BLaER1 treated with 17β-estradiol and CSF1 and Interleukin-3, amounts not matched to agents 10 nM and 100 nM (cell line): Measurements from ENCODE around the gene CLCF1.
A peak's percentile ranks its signal among the peaks of the same experiment; 100 is the strongest.
"Not testable (repeated sequence)": the region's sequence is repeated elsewhere in the genome, so short reads cannot be mapped to it uniquely, and the experiment has no call there.

Experiments used
- H3K27ac ChIP-seq, 11 experiments: shearing (Covaris generic); formaldehyde crosslinking; 2 replicates each; pipeline ENCODE4 v1.8.1; 2022
- H3K27me3 ChIP-seq, 11 experiments: shearing (Covaris generic); formaldehyde crosslinking; 2 replicates each; pipeline ENCODE4 v1.8.1; 2022
- H3K36me3 ChIP-seq, 11 experiments: shearing (Covaris generic); formaldehyde crosslinking; 2 replicates each; pipeline ENCODE4 v1.8.1; 2022
- H3K4me1 ChIP-seq, 10 experiments: shearing (Covaris generic); formaldehyde crosslinking; 2 replicates each; pipeline ENCODE4 v1.8.1; 2022
- H3K4me2 ChIP-seq, 11 experiments: shearing (Covaris generic); formaldehyde crosslinking; 2 replicates each; pipeline ENCODE4 v1.8.1; 2022
- H3K4me3 ChIP-seq, 10 experiments: shearing (Covaris generic); formaldehyde crosslinking; 2 replicates each; pipeline ENCODE4 v1.8.1; 2022
- H3K9ac ChIP-seq, 11 experiments: shearing (Covaris generic); formaldehyde crosslinking; 2 replicates each; pipeline ENCODE4 v1.8.1; 2022
- H3K9me3 ChIP-seq, 11 experiments: shearing (Covaris generic); formaldehyde crosslinking; replicated peaks in 1 of 11; 2 replicates each; pipeline ENCODE4 v1.8.1; 2022
- H4K20me1 ChIP-seq, 11 experiments: shearing (Covaris generic); formaldehyde crosslinking; 2 replicates each; pipeline ENCODE4 v1.8.1; 2022
- Cebpa-rat ChIP-seq, 11 experiments: shearing (Covaris generic); IDR thresholded peaks; 2 replicates each; pipeline ENCODE4 v1.8.1; 2022

Gene CLCF1

GRCh38 chr11:67406969-67407687, 33.7 kb upstream of the CLCF1 start:
- Histone ChIP-seq H3K36me3 (peaks cover 0 to 10% (median 0%) of the 10 kb centered on the region in 11 experiments; a peak in 2 of 22 replicates), H3K4me1 (peaks cover 83 to 100% (median 100%) of the 10 kb centered on the region in 10 experiments), H3K27me3 (peaks cover 0 to 11% (median 0%) of the 10 kb centered on the region in 11 experiments; a peak in 1 of 22 replicates), H3K4me2 (peak overlapping the region; percentile 77 to 100 (median 98)), H4K20me1 (peaks cover 0 to 46% (median 5%) of the 10 kb centered on the region in 11 experiments; a peak in 10 of 22 replicates), H3K9ac (peak overlapping the region in 9 of 11 experiments; percentile 8 to 80 (median 54); a peak in 12 of 22 replicates), H3K4me3 (peak overlapping the region in 3 of 10 experiments; percentile 11 to 41 (median 21); a peak in 4 of 20 replicates), H3K27ac (peak overlapping the region in 5 of 11 experiments; percentile 66 to 94 (median 87); a peak in 7 of 22 replicates), H3K9me3 (no peaks in the 10 kb centered on the region)
- no peak for TF ChIP-seq Cebpa-rat (IDR thresholded peaks at IDR 0.05)

- TF ChIP-seq Cebpa-rat (IDR thresholded peaks at IDR 0.05): no peak
- no peaks in the 10 kb centered on the region for H3K9me3 ChIP-seq
- peaks cover 0 to 44% (median 5%) of the 10 kb centered on the region in 11 experiments; a peak in 11 of 22 replicates for H4K20me1 ChIP-seq
- H3K27me3 ChIP-seq: peaks cover 0 to 6% (median 0%) of the 10 kb centered on the region in 11 experiments; a peak in 1 of 22 replicates
- peaks cover 85 to 96% (median 96%) of the 10 kb centered on the region in 10 experiments for H3K4me1 ChIP-seq
- peak overlapping the region; percentile 84 to 100 (median 99) for H3K4me2 ChIP-seq
- peak overlapping the region in 7 of 11 experiments; percentile 20 to 96 (median 94); a peak in 11 of 22 replicates for H3K27ac ChIP-seq
- H3K4me3 ChIP-seq: no peak overlapping the region
- H3K36me3 ChIP-seq: peaks cover 0 to 10% (median 0%) of the 10 kb centered on the region in 11 experiments; a peak in 2 of 22 replicates
- H3K9ac ChIP-seq: peak overlapping the region in 9 of 11 experiments; percentile 23 to 83 (median 54); a peak in 15 of 22 replicates
These were observed 33.1 kb upstream of the CLCF1 start for GRCh38 chr11:67406420-67406968.

GRCh38 chr11:67405688-67406339, 32.4 kb upstream of the CLCF1 start:
- Histone ChIP-seq H3K36me3 (peaks cover 0 to 10% (median 0%) of the 10 kb centered on the region in 11 experiments; a peak in 2 of 22 replicates), H3K4me1 (peaks cover 85 to 92% (median 90%) of the 10 kb centered on the region in 10 experiments), H3K4me2 (peak overlapping the region; percentile 84 to 100 (median 99)), H3K4me3 (no peak overlapping the region; a peak in 1 of 20 replicates), H4K20me1 (peaks cover 0 to 44% (median 11%) of the 10 kb centered on the region in 11 experiments; a peak in 19 of 22 replicates), H3K9ac (peak overlapping the region in 9 of 11 experiments; percentile 32 to 88 (median 80); a peak in 15 of 22 replicates), H3K27ac (peak overlapping the region in 7 of 11 experiments; percentile 30 to 96 (median 94); a peak in 12 of 22 replicates), H3K27me3 (peaks cover 0 to 4% (median 0%) of the 10 kb centered on the region in 11 experiments; a peak in 1 of 22 replicates), H3K9me3 (no peaks in the 10 kb centered on the region)
- no peak for TF ChIP-seq Cebpa-rat (IDR thresholded peaks at IDR 0.05)

- Histone ChIP-seq H4K20me1 (peaks cover 5 to 44% (median 17%) of the 10 kb centered on the region in 11 experiments; a peak in 21 of 22 replicates), H3K36me3 (peaks cover 0 to 16% (median 4%) of the 10 kb centered on the region in 11 experiments; a peak in 15 of 22 replicates), H3K27ac (peak overlapping the region in 9 of 11 experiments; percentile 30 to 96 (median 91); a peak in 15 of 22 replicates), H3K4me1 (peaks cover 87 to 92% (median 90%) of the 10 kb centered on the region in 10 experiments), H3K27me3 (no peaks in the 10 kb centered on the region), H3K4me3 (peak overlapping the region in 6 of 10 experiments; percentile 53 to 75 (median 63); a peak in 10 of 20 replicates), H3K4me2 (peak overlapping the region; percentile 84 to 100 (median 99)), H3K9me3 (no peaks in the 10 kb centered on the region), H3K9ac (peak overlapping the region in 10 of 11 experiments; percentile 76 to 88 (median 83); a peak in 14 of 22 replicates)
- TF ChIP-seq Cebpa-rat (IDR thresholded peaks at IDR 0.05): no peak
These were observed 31.8 kb upstream of the CLCF1 start for GRCh38 chr11:67405196-67405567.

- H3K4me2 ChIP-seq: peak overlapping the region; percentile 84 to 100 (median 99)
- no peak for TF ChIP-seq Cebpa-rat (IDR thresholded peaks at IDR 0.05)
These were observed 31.3 kb upstream of the CLCF1 start for GRCh38 chr11:67404515-67405195.

GRCh38 chr11:67403085-67403484, 29.7 kb upstream of the CLCF1 start:
- Histone ChIP-seq H4K20me1 (peaks cover 26 to 59% (median 38%) of the 10 kb centered on the region in 11 experiments; a peak in 21 of 22 replicates), H3K27ac (peak overlapping the region; percentile 79 to 96 (median 91)), H3K4me2 (peak overlapping the region; percentile 84 to 100 (median 99)), H3K4me3 (peak overlapping the region; percentile 44 to 75 (median 60); a peak in 18 of 20 replicates), H3K36me3 (peaks cover 17 to 37% (median 25%) of the 10 kb centered on the region in 11 experiments), H3K9ac (peak overlapping the region; percentile 76 to 88 (median 83)), H3K4me1 (peaks cover 87 to 92% (median 90%) of the 10 kb centered on the region in 10 experiments)
- H3K27me3 ChIP-seq, H3K9me3 ChIP-seq: not testable (repeated sequence)

More at GRCh38 chr11:67404515-67405195, 31.3 kb upstream of the CLCF1 start:
- Histone ChIP-seq H3K27me3 (no peaks in the 10 kb centered on the region), H3K9me3 (no peaks in the 10 kb centered on the region), H3K4me3 (peak overlapping the region; percentile 44 to 75 (median 60)), H3K9ac (peak overlapping the region; percentile 76 to 88 (median 83)), H4K20me1 (peaks cover 10 to 47% (median 22%) of the 10 kb centered on the region in 11 experiments; a peak in 21 of 22 replicates), H3K36me3 (peaks cover 2 to 21% (median 10%) of the 10 kb centered on the region in 11 experiments; a peak in 19 of 22 replicates), H3K4me1 (peaks cover 87 to 92% (median 90%) of the 10 kb centered on the region in 10 experiments), H3K27ac (peak overlapping the region; percentile 79 to 96 (median 91))

- not testable (repeated sequence) for H3K27me3 ChIP-seq, H3K9me3 ChIP-seq
- Histone ChIP-seq H3K4me1 (peaks cover 87 to 92% (median 90%) of the 10 kb centered on the region in 10 experiments), H3K36me3 (peaks cover 25 to 44% (median 33%) of the 10 kb centered on the region in 11 experiments), H3K27ac (peak overlapping the region; percentile 79 to 96 (median 91)), H4K20me1 (peaks cover 33 to 59% (median 44%) of the 10 kb centered on the region in 11 experiments; a peak in 21 of 22 replicates), H3K4me2 (peak overlapping the region; percentile 84 to 100 (median 99)), H3K9ac (peak overlapping the region; percentile 76 to 88 (median 83)), H3K4me3 (peak overlapping the region; percentile 45 to 67 (median 54))
These were observed 28.9 kb upstream of the CLCF1 start for GRCh38 chr11:67402192-67402839.
